ENCODE data around the gene PHRF1. TPM values are rescaled to one million over a fixed set of nuclear protein-coding genes. Genes with fewer than 3 reads are reported as not detected.

The PHRF1 gene
- total RNA-seq, 2 experiments from 2014 or later: 43.1 to 44.5 TPM

- no peaks in the 10 kb centered on the region for H3K9me3 Mint-ChIP-seq
- CTCF ChIA-PET: no interaction called here
- no peak overlapping the region for H3K27ac Mint-ChIP-seq
- H3K36me3 Mint-ChIP-seq (ENCODE audit: low read depth): peaks cover 2% of the 10 kb centered on the region
- ATAC-seq (no peak), DNase-seq (no peak)
- intact Hi-C loops (cut with micrococcal nuclease): no loop called here
- POLR2A ChIA-PET: no interaction called here
- no peaks in the 10 kb centered on the region for H3K4me1 Mint-ChIP-seq (ENCODE audit: low read depth)
- TF ChIP-seq, protein P1, sequence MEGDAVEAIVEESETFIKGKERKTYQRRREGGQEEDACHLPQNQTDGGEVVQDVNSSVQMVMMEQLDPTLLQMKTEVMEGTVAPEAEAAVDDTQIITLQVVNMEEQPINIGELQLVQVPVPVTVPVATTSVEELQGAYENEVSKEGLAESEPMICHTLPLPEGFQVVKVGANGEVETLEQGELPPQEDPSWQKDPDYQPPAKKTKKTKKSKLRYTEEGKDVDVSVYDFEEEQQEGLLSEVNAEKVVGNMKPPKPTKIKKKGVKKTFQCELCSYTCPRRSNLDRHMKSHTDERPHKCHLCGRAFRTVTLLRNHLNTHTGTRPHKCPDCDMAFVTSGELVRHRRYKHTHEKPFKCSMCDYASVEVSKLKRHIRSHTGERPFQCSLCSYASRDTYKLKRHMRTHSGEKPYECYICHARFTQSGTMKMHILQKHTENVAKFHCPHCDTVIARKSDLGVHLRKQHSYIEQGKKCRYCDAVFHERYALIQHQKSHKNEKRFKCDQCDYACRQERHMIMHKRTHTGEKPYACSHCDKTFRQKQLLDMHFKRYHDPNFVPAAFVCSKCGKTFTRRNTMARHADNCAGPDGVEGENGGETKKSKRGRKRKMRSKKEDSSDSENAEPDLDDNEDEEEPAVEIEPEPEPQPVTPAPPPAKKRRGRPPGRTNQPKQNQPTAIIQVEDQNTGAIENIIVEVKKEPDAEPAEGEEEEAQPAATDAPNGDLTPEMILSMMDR (IDR thresholded peaks at IDR 0.05): no peak
- peaks cover 2% of the 10 kb centered on the region for H3K27me3 Mint-ChIP-seq
- H3K4me3 Mint-ChIP-seq: no peak overlapping the region
Observed at GRCh38 chr11:620935-621814, 44.9 kb downstream of the PHRF1 start.

DNA sequence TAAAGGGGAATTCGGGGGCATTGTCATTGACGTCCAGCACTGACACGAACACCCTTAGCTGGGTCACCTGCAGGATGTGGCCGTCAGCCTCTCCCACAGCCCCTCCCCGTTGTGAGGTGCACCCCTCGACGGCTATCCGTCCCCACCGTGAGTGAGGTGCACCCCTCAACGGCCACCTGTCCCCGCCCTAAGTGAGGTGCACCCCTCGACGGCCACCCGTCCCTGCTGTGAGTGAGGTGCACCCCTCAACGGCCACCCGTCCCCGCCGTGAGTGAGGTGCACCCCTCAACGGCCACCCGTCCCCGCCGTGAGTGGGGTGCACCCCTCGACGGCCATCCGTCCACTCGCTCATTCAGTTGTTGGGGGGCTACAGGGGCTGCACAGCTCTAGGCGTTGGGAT, 45.6 kb downstream of the PHRF1 start:
- intact Hi-C loops (cut with micrococcal nuclease): no loop called here
- ChIA-PET POLR2A (interaction anchor here (0.6 kb wide), 1 partner anchor 189 kb away, joined by 4 read pairs; no protein-coding TSS in a partner anchor), CTCF (no interaction called here)
- H3K27ac Mint-ChIP-seq: no peak overlapping the region
- H3K36me3 Mint-ChIP-seq (ENCODE audit: low read depth): peaks cover 2% of the 10 kb centered on the region
- peaks cover 7% of the 10 kb centered on the region for H3K27me3 Mint-ChIP-seq
- H3K9me3 Mint-ChIP-seq: no peaks in the 10 kb centered on the region
- no peaks in the 10 kb centered on the region for H3K4me1 Mint-ChIP-seq (ENCODE audit: low read depth)
- TF ChIP-seq, protein P1 (IDR thresholded peaks at IDR 0.05): no peak
- ATAC-seq (no peak), DNase-seq (no peak)
- H3K4me3 Mint-ChIP-seq: no peak overlapping the region

- no peak for DNase-seq
- no peak for ATAC-seq
- H3K9me3 Mint-ChIP-seq: no peaks in the 10 kb centered on the region
- peaks cover 4% of the 10 kb centered on the region for H3K36me3 Mint-ChIP-seq (ENCODE audit: low read depth)
- ChIA-PET CTCF (interaction anchor here (1.0 kb wide), 1 partner anchor 69 kb away, joined by 3 read pairs; no protein-coding TSS in a partner anchor), POLR2A (no interaction called here)
- H3K27ac Mint-ChIP-seq: no peak overlapping the region
- peaks cover 9% of the 10 kb centered on the region for H3K4me1 Mint-ChIP-seq (ENCODE audit: low read depth)
- intact Hi-C loops (cut with micrococcal nuclease): no loop called here
- H3K4me3 Mint-ChIP-seq: no peak overlapping the region
- H3K27me3 Mint-ChIP-seq: peaks cover 16% of the 10 kb centered on the region
- TF ChIP-seq, protein P1 (IDR thresholded peaks at IDR 0.05): no peak
Observed at GRCh38 chr11:623349-623869, 47.1 kb downstream of the PHRF1 start.

DNA sequence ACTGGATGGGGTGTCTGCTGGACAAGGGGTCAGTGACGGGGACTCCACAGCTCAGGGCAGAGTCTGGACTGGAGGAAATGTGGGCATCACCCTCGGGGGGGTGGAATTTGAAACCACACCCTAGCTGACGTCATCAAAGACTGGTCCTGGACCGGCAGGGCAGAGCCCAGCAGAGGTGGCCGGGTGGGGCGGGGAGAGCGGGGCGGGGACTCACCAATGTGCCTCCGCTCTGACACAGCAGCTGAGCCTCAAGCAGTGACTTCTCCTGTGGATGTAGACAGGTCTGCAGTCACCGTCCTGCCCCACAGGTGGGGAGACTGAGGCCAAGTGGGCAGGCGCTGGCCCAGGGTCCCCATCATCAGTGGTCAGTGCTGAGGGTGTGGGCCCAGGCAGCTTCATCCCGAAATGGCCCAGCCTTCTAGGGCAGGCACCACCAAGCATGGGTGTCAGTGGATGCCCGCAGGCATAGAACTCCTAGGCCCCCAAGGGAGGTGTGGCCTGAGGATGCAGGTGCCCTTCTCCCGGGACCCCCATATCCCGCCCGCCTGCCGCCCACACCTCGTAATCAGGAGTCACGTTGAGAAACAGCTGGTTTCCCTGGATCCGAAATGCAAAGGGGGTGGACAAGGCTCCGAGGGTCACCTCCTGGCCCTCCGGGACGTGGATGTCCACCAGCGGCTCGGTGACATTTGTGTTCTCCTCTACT, 47.9 kb downstream of the PHRF1 start:
- CTCF ChIA-PET: interaction anchor here (1.0 kb wide), 1 partner anchor 69 kb away, joined by 3 read pairs; no protein-coding TSS in a partner anchor
- Mint-ChIP-seq H3K27me3 (peaks cover 18% of the 10 kb centered on the region), H3K36me3 (ENCODE audit: low read depth) (peaks cover 4% of the 10 kb centered on the region), H3K27ac (no peak overlapping the region), H3K4me1 (ENCODE audit: low read depth) (peaks cover 16% of the 10 kb centered on the region), H3K4me3 (no peak overlapping the region), H3K9me3 (no peaks in the 10 kb centered on the region)
- ATAC-seq (no peak), DNase-seq (no peak)
- TF ChIP-seq, protein P1 (IDR thresholded peaks at IDR 0.05): no peak
- intact Hi-C loops (cut with micrococcal nuclease): no loop called here
- POLR2A ChIA-PET: no interaction called here
